ENCODE measurements around the gene ZFYVE26. TPM values are rescaled to one million over a fixed set of nuclear protein-coding genes. Genes with fewer than 3 reads are reported as not detected.

The ZFYVE26 gene
- total RNA-seq: 10 to 100 TPM; 20.5 to 23.2 TPM
- polyA plus RNA-seq (2013, experiment 1 of 2): 10.4 TPM
- polyA plus RNA-seq (2013, experiment 2 of 2): 13.0 TPM
- total RNA-seq: 35.8 to 153 (median 66.6) reads per million in 172 experiments

DNA sequence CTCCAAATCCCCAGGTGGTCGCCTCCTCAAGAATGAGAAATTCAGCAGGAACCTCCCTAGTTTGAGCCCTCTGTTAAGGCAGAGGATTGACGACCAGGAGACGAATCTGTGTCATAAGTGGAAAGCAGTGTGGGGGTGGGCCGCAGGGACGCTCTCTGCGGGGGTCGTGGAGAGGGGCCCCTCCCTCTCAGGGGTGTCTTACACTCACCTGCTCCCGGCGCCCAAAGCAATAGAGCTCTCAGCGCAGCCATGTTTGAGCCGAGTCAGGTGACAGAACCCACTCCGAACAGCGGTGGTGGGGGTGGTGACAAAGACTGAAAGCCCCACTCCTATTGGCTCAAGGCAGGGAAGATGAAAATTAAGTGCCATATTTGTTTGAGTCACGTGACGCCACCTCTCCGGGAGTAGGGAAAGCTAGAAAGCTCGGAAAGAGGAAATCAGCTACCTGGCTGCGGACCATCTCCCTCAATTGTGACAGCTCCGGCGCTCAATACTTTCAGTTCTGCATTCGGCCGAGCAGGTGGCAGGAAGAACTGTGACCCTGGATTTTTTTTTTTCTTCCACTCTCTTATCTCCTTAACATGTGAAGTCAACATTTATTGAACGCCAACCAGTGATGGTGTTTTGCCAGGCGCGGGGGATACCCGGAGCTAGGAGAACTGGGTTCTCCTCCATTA lies at the start of gene ZFYVE26:
Gene ZFYVE26 (minus strand): TSS at position 265 of the 677 bp plus-strand sequence. CDS start 627 bp downstream, outside the sequence.
- CTCF ChIA-PET: no interaction called here
- Mint-ChIP-seq H3K27ac (peak within 1 kb of the TSS; percentile 85), H3K9me3 (no peaks in the 10 kb centered on the region), H3K4me1 (ENCODE audit: low read depth) (peaks cover 68% of the 10 kb centered on the region), H3K27me3 (no peaks in the 10 kb centered on the region), H3K4me3 (peak within 1 kb of the TSS; percentile 94), H3K36me3 (ENCODE audit: low read depth) (peaks cover 47% of the 10 kb centered on the region)
- no peaks in the 10 kb centered on the region for H3K9me3 ChIP-seq (ENCODE audit: control insufficient read depth in 1 of 2, insufficient read depth in 1 of 2, low read length in 2 of 2)
- no peaks in the 10 kb centered on the region for H3K27me3 ChIP-seq (ENCODE audit: control insufficient read depth in 1 of 2, insufficient read depth in 2 of 2, low read length in 2 of 2)
- H3K27ac ChIP-seq (ENCODE audit: low read depth in 1 of 2, low read length in 2 of 2): peak within 1 kb of the TSS; percentile 67 to 74
- TF ChIP-seq CTCF (IDR thresholded peaks at IDR 0.05): no peak
- H3K4me1 ChIP-seq (ENCODE audit: insufficient read depth, low read length): peaks cover 38% of the 10 kb centered on the region
- intact Hi-C loops (cut with DNase I, micrococcal nuclease): loop anchor here in 1 of 2 experiments (5.0 kb wide), 6 partner anchors 119 to 1951 kb away; partner anchors contain the start of genes ATP6V1D, DCAF5, PIGH and RDH11
- peak within 1 kb of the TSS; percentile 78 for H3K4me3 ChIP-seq (ENCODE audit: low read length)
- ATAC-seq (ENCODE audit: poor library complexity): peak; percentile 94
- POLR2A ChIA-PET: interaction anchor here (0.6 to 1.4 kb wide), 9 partner anchors 12 to 1582 kb away, joined by 3 to 6 read pairs (median 3); partner anchors contain the start of genes ERH, PIGH, RDH11 and SLC39A9
- H3K36me3 ChIP-seq (ENCODE audit: insufficient read depth, low read length): peaks cover 19% of the 10 kb centered on the region
- peak; percentile 77 to 95 (median 82) for DNase-seq

- Histone ChIP-seq H3K9me3 (ENCODE audit: control insufficient read depth in 1 of 2, insufficient read depth in 1 of 2, low read length in 2 of 2) (no peaks in the 10 kb centered on the region), H3K4me1 (ENCODE audit: insufficient read depth, low read length) (no peaks in the 10 kb centered on the region), H3K4me3 (ENCODE audit: low read length) (no peak overlapping the region), H3K27ac (ENCODE audit: low read depth in 1 of 2, low read length in 2 of 2) (no peak overlapping the region), H3K36me3 (ENCODE audit: insufficient read depth, low read length) (peaks cover 7% of the 10 kb centered on the region), H3K27me3 (ENCODE audit: control insufficient read depth in 1 of 2, insufficient read depth in 2 of 2, low read length in 2 of 2) (no peaks in the 10 kb centered on the region)
- no peaks in the 10 kb centered on the region for H3K27me3 Mint-ChIP-seq
- H3K9me3 Mint-ChIP-seq: no peaks in the 10 kb centered on the region
- H3K4me1 Mint-ChIP-seq (ENCODE audit: low read depth): no peaks in the 10 kb centered on the region
- no peak for DNase-seq
- no peak overlapping the region for H3K4me3 Mint-ChIP-seq
- no peak for ATAC-seq (ENCODE audit: poor library complexity)
- ChIA-PET CTCF (no interaction called here), POLR2A (no interaction called here)
- no peak overlapping the region for H3K27ac Mint-ChIP-seq
- peaks cover 38% of the 10 kb centered on the region for H3K36me3 Mint-ChIP-seq (ENCODE audit: low read depth)
- no peak for TF ChIP-seq CTCF (IDR thresholded peaks at IDR 0.05)
- intact Hi-C loops (cut with DNase I, micrococcal nuclease): no loop called here
Measured at GRCh38 chr14:67863223-67863622, 46.8 kb upstream of the ZFYVE26 start.

DNA sequence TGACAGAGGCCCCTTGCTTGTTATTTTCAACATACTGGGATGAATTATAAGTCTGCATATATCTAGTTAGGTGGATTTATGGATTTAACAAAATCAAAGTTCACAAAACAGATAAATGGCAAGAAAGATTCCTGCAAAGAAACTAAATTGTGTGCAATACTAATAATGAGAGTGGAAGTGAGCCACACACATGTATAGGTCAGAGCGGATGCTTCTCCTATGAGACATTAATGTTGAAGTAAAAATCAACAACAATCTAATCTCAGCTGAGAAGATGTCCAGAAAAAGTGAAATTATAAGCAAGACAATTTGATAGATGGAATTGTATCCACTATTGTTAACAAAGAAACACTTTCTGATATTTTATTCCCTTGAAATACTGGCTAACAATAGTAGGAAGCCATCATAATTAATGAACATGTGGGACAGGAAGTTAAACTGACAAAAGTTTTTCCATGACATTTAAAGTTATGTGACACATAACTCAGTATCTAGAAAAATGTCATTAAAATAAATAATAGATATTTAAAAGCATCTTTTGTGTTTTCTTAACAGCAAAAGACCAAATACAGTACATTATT lies 42.9 kb upstream of the ZFYVE26 start:
- no peaks in the 10 kb centered on the region for H3K9me3 Mint-ChIP-seq
- no peaks in the 10 kb centered on the region for H3K27me3 ChIP-seq (ENCODE audit: control insufficient read depth in 1 of 2, insufficient read depth in 2 of 2, low read length in 2 of 2)
- CTCF ChIA-PET: no interaction called here

More for the DNA sequence above, 42.9 kb upstream of the ZFYVE26 start:
- Mint-ChIP-seq H3K4me1 (ENCODE audit: low read depth) (no peaks in the 10 kb centered on the region), H3K36me3 (ENCODE audit: low read depth) (peaks cover 8% of the 10 kb centered on the region), H3K4me3 (no peak overlapping the region), H3K27ac (no peak overlapping the region), H3K27me3 (no peaks in the 10 kb centered on the region)
- Histone ChIP-seq H3K27ac (ENCODE audit: low read depth in 1 of 2, low read length in 2 of 2) (no peak overlapping the region), H3K4me1 (ENCODE audit: insufficient read depth, low read length) (no peaks in the 10 kb centered on the region), H3K36me3 (ENCODE audit: insufficient read depth, low read length) (no peaks in the 10 kb centered on the region), H3K9me3 (ENCODE audit: control insufficient read depth in 1 of 2, insufficient read depth in 1 of 2, low read length in 2 of 2) (no peaks in the 10 kb centered on the region), H3K4me3 (ENCODE audit: low read length) (no peak overlapping the region)
- ATAC-seq (ENCODE audit: poor library complexity) (no peak), DNase-seq (no peak)
- intact Hi-C loops (cut with DNase I, micrococcal nuclease): no loop called here
- POLR2A ChIA-PET: no interaction called here
- TF ChIP-seq CTCF (IDR thresholded peaks at IDR 0.05): no peak
